8988T (cell line): ENCODE results near the gene FAM184A.
"Not testable (repeated sequence)": the region's sequence is repeated elsewhere in the genome, so short reads cannot be mapped to it uniquely, and the experiment has no call there.

ENCODE experiments used
- DNase-seq: peaks from one replicate; pipeline ENCODE4 v3.0.0; 2011

FAM184A gene

GRCh38 chr6:119002069-119002468 is 76.4 kb downstream of the FAM184A start:
- DNase-seq, result no peak

- no peak for DNase-seq
Observed at GRCh38 chr6:118999494-119000040, 78.9 kb downstream of the FAM184A start.

GRCh38 chr6:118997426-118997825 is 81.0 kb downstream of the FAM184A start:
- not testable (repeated sequence) for DNase-seq

- DNase-seq, result no peak
Observed at GRCh38 chr6:118996289-118996820, 82.1 kb downstream of the FAM184A start.

GRCh38 chr6:118993803-118994251 is 84.6 kb downstream of the FAM184A start:
- DNase-seq, result no peak

DNA sequence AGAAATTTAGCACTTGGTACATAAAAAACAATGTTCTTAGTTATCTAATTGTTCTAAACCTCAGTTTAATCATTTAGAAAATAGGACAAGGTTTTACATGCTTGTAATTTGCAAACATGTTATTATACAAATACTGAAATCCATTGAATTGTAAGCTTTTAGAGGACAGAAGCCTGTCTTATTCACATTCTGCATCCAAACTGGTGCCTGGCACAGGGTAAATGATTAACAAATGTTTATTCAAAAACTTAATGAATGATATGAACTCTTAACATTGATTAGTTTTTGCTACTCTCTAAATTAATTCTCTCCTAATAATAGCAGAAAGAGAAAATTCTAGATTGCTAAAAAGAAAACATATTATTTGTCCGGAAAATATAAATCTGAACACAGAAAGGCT is 85.1 kb downstream of the FAM184A start:
- no peak for DNase-seq

DNA sequence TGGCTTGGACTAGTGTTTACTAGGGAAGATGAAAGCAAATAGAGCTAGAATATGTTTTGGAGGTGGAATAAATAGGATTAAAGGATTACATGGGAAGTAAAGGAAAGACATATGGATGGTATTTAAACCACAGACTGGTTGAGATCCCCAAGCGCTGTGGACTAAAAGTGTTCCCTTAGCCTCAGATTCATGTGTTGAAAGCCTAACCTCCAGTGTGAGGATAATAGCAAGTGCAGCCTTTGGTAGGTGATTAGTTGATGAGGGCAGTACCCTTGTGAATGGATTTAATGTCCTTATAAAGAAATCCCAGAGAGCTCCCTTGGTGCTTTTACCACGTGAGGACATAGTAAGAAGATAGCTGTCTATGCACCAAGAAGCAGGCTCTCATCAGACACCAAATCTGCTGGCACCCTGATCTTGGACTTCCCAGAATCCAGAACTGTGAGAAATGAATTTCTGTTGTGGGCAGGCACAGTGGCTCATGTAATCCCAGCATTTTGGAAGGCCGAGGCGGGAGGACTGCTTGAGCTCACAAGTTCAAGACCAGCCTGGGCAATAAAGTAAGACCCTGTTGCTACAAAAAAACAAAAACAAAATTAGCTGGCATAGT is 86.2 kb downstream of the FAM184A start:
- DNase-seq, result no peak

DNA sequence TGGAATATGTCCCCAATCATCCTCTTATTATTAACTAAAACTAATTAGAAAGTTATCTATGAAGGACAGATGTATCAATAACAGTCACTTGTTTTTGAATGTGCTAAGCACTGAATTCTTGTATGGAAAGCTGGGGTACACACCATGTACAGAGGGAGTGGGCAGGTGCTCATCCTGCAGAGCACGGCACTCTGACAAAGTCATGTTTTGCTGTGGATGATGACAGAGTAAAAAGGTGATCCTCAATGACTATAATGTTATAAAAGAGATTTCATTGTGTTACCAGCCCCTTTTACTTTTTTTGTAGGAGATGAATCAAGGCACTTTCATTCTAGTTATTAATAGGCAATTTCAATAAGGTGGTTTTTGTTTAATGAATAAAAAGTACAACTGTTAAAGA is 92.2 kb downstream of the FAM184A start:
- no peak for DNase-seq

DNA sequence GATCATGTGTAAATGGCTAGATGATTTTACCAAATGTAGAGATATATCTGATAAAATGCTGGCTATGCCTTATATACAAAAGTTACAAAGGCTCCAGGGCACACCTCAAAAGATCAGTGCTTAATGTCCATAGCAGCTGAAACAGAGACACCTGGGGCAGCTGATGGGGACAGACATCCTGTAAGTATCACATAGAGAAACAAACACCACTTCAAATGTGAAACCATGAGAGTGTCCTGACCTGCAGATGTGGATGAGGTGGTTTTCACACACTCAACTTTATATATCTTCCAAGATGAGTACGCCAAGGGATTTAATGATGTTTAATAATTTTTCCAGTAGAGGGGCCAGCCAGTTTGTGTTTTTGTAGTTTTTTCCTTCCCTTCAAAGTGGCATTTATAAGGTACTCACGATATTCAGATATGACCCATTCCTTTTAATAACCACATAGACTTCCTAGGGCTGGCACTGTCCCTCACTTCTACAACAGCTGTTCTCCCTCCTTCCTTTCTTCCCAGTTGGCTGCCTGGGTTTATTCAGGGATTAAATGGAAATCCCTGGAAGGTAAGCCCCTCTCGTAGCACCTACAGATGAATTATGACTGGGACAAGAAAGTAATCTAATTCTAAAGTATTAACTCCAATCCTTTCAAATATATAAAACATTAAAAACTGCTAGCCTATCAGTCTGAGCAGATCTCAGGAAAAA is 93.2 kb downstream of the FAM184A start:
- DNase-seq, result no peak

GRCh38 chr6:118984342-118984741 is 94.1 kb downstream of the FAM184A start:
- no peak for DNase-seq

- no peak for DNase-seq
Observed at GRCh38 chr6:118982575-118982911, 95.9 kb downstream of the FAM184A start.

- no peak for DNase-seq
Observed at GRCh38 chr6:118981884-118982574, 96.4 kb downstream of the FAM184A start.

DNA sequence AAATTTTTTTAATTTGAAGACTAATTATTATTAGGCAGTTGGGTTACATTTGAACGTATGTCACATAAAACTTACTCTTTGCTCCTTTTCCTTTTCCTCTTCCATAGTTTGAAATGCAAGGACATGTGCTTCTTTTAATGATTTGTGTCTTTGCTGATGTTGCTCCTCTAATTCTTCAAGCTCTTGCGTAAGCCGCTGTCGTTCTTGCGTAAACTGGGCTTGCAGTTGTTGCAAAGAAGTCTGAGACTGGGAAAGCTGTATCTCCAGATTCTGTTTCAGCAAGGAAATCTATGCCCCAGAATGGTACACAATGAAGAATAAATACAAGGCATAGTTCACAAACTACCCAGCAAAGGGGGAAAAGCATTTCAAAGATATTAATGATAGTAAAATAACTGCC is 98.4 kb downstream of the FAM184A start:
- no peak for DNase-seq

GRCh38 chr6:118974790-118975189 is 103.7 kb downstream of the FAM184A start:
- DNase-seq, result no peak

DNA sequence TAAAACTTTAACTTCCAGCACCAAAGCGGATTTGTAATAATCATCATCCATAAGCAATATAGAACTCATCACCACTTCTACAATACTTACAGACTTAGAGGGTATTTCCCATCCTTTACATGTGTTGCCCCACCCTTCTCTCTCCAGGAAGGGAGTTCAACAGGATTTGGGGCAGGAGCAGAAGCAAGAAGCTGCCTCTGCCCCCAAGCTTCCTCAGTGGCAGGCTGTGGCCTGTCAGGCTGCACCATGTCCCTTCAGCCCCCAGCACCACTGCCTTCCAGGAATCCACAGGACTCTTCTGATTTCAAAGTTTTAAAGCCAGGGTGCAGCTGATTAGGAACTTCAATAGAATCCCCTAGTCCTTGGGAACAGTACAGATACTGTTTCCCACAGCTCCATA is 106.8 kb downstream of the FAM184A start:
- no peak for DNase-seq

GRCh38 chr6:118970866-118971265 is 107.6 kb downstream of the FAM184A start:
- no peak for DNase-seq

- DNase-seq, result no peak
Observed at GRCh38 chr6:118968416-118968815, 110.0 kb downstream of the FAM184A start.

DNA sequence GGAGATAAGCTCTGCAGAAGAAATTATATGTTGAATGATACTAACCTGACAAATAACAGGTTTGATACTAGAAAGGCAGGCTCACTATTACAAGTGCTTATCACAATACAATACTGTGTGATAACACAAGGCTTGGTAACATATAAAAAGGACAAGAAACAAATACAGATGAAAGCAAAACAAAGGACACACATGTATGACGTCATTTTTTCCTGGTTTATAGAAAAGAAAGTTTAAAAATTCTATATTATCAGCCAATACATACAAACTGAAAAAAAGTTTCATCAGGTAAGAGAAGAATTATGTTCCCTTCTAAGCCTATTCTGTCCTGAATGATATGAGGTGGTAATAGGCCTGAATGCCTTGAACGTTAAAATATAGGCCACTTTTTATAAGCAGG is 111.2 kb downstream of the FAM184A start:
- DNase-seq, result no peak

DNA sequence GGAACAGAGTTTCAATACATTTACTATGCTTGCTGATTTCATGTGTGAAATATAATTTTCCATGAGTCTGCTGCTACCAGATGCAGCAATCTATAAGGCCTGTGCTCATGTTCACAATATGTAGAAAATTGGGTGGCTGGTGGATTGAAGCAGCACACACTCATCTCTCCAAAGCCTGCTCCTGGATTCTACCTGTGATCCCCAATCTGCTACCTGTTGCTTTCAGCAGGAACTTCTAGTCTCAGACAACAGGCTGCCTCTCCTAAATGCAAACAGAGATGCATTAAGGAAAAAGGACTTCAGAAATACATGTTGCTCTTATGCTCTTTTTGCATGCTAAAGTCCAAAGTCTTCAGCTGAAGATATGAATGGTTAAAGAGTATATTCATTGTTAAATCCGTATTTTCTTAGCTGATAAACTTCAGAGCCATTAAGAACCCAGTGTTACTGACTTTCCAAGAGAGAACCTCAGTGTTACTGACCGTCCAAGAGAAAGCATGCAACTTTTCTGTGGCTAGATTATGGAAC is 112.6 kb downstream of the FAM184A start:
- no peak for DNase-seq

GRCh38 chr6:118965371-118965770 is 113.1 kb downstream of the FAM184A start:
- DNase-seq, result no peak

- DNase-seq, result no peak
Observed at GRCh38 chr6:118963003-118963402, 115.5 kb downstream of the FAM184A start.

GRCh38 chr6:118959903-118960302 is 118.6 kb downstream of the FAM184A start:
- DNase-seq, result no peak

GRCh38 chr6:118953391-118953790 is 125.1 kb downstream of the FAM184A start:
- DNase-seq, result no peak
